ENCODE results near the gene NALF2.

The NALF2 gene

GRCh38 chrX:69507500-69507789 is 3.3 kb downstream of the NALF2 start:
- TF ChIP-seq POLR2AphosphoS5 (IDR thresholded peaks at IDR 0.05; ENCODE audit: low read depth, low read length) (no peak), SIN3A (IDR thresholded peaks at IDR 0.05; ENCODE audit: borderline replicate concordance, insufficient read depth, low read length) (no peak), TAF1 (IDR thresholded peaks at IDR 0.05; ENCODE audit: borderline replicate concordance, insufficient read depth, low read length) (no peak), FOXP2 (optimal IDR thresholded peaks at IDR 0.05; ENCODE audit: borderline replicate concordance, extremely low read depth, extremely low read length, insufficient read depth) (no peak), REST (IDR thresholded peaks at IDR 0.05; ENCODE audit: insufficient read depth in 1 of 2, low read depth in 2 of 2, low read length in 2 of 2) (no peak)

GRCh38 chrX:69508610-69509009 is 4.5 kb downstream of the NALF2 start:
- no peak for TF ChIP-seq POLR2AphosphoS5 (IDR thresholded peaks at IDR 0.05; ENCODE audit: low read depth, low read length)

- no peak for TF ChIP-seq POLR2AphosphoS5 (IDR thresholded peaks at IDR 0.05; ENCODE audit: low read depth, low read length)
- TF ChIP-seq SIN3A (IDR thresholded peaks at IDR 0.05; ENCODE audit: borderline replicate concordance, insufficient read depth, low read length): no peak
- TF ChIP-seq TAF1 (IDR thresholded peaks at IDR 0.05; ENCODE audit: borderline replicate concordance, insufficient read depth, low read length): no peak
- no peak for TF ChIP-seq FOXP2 (optimal IDR thresholded peaks at IDR 0.05; ENCODE audit: borderline replicate concordance, extremely low read depth, extremely low read length, insufficient read depth)
- TF ChIP-seq REST (IDR thresholded peaks at IDR 0.05; ENCODE audit: insufficient read depth in 1 of 2, low read depth in 2 of 2, low read length in 2 of 2): no peak
Measured at GRCh38 chrX:69510137-69510715, 6.1 kb downstream of the NALF2 start.

GRCh38 chrX:69510914-69511513 is 6.9 kb downstream of the NALF2 start:
- no peak for TF ChIP-seq TAF1 (IDR thresholded peaks at IDR 0.05; ENCODE audit: borderline replicate concordance, insufficient read depth, low read length)
- TF ChIP-seq SIN3A (IDR thresholded peaks at IDR 0.05; ENCODE audit: borderline replicate concordance, insufficient read depth, low read length): no peak
- TF ChIP-seq POLR2AphosphoS5 (IDR thresholded peaks at IDR 0.05; ENCODE audit: low read depth, low read length): no peak
- TF ChIP-seq FOXP2 (optimal IDR thresholded peaks at IDR 0.05; ENCODE audit: borderline replicate concordance, extremely low read depth, extremely low read length, insufficient read depth): no peak
- no peak for TF ChIP-seq REST (IDR thresholded peaks at IDR 0.05; ENCODE audit: insufficient read depth in 1 of 2, low read depth in 2 of 2, low read length in 2 of 2)

GRCh38 chrX:69522052-69522451 is 17.9 kb downstream of the NALF2 start:
- TF ChIP-seq POLR2AphosphoS5 (IDR thresholded peaks at IDR 0.05; ENCODE audit: low read depth, low read length) (no peak), FOXP2 (optimal IDR thresholded peaks at IDR 0.05; ENCODE audit: borderline replicate concordance, extremely low read depth, extremely low read length, insufficient read depth) (no peak)

GRCh38 chrX:69523314-69523713 is 19.2 kb downstream of the NALF2 start:
- no peak for TF ChIP-seq SIN3A (IDR thresholded peaks at IDR 0.05; ENCODE audit: borderline replicate concordance, insufficient read depth, low read length)
- no peak for TF ChIP-seq FOXP2 (optimal IDR thresholded peaks at IDR 0.05; ENCODE audit: borderline replicate concordance, extremely low read depth, extremely low read length, insufficient read depth)
- TF ChIP-seq REST (IDR thresholded peaks at IDR 0.05; ENCODE audit: insufficient read depth in 1 of 2, low read depth in 2 of 2, low read length in 2 of 2): no peak
- no peak for TF ChIP-seq POLR2AphosphoS5 (IDR thresholded peaks at IDR 0.05; ENCODE audit: low read depth, low read length)
- TF ChIP-seq TAF1 (IDR thresholded peaks at IDR 0.05; ENCODE audit: borderline replicate concordance, insufficient read depth, low read length): no peak
